Skin epidermis (tissue), 12 donors: ENCODE measurements around the gene METTL23.
"Not testable (repeated sequence)": the region's sequence is repeated elsewhere in the genome, so short reads cannot be mapped to it uniquely, and the experiment has no call there.

ENCODE experiments used
- H3K27ac ChIP-seq, 21 experiments: fragments of 200-600 bp; sonication (generic) in 11 of 21; one replicate each; pipeline ENCODE4 v1.5.0; 2020; ENCODE audit warnings: mild to moderate bottlenecking in 3 of 21, inconsistent platforms in 2 of 21, moderate library complexity in 2 of 21
- H3K4me3 ChIP-seq, 7 experiments: fragments of 200-600 bp; sonication (generic) in 2 of 7; one replicate each; pipeline ENCODE4 v1.5.0; 2020; ENCODE audit warnings: inconsistent platforms in 2 of 7, mild to moderate bottlenecking in 2 of 7, moderate library complexity in 1 of 7

Gene METTL23

GRCh38 chr17:76691379-76692191, 35.1 kb upstream of the METTL23 start:
- Histone ChIP-seq H3K4me3 (no peak overlapping the region), H3K27ac (no peak overlapping the region)

- H3K4me3 ChIP-seq = peak overlapping the region in 1 of 7 experiments; percentile 9
- H3K27ac ChIP-seq = peak overlapping the region in 2 of 21 experiments; percentile 6 to 49
Measured at GRCh38 chr17:76695059-76695831, 31.4 kb upstream of the METTL23 start.

- Histone ChIP-seq H3K4me3 (no peak overlapping the region), H3K27ac (peak overlapping the region in 6 of 21 experiments; percentile 3 to 54 (median 20))
Measured at GRCh38 chr17:76696763-76697701, 29.6 kb upstream of the METTL23 start.

- peak overlapping the region in 4 of 21 experiments; percentile 4 to 54 (median 34) for H3K27ac ChIP-seq
- no peak overlapping the region for H3K4me3 ChIP-seq
Measured at GRCh38 chr17:76697702-76698465, 28.8 kb upstream of the METTL23 start.

- H3K4me3 ChIP-seq = not testable (repeated sequence)
- peak overlapping the region in 3 of 21 experiments; percentile 4 to 54 (median 49) for H3K27ac ChIP-seq
Measured at GRCh38 chr17:76698466-76698977, 28.1 kb upstream of the METTL23 start.

GRCh38 chr17:76700270-76700616, 26.4 kb upstream of the METTL23 start:
- Histone ChIP-seq H3K4me3 (peak overlapping the region in 1 of 7 experiments; percentile 11), H3K27ac (peak overlapping the region in 13 of 21 experiments; percentile 43 to 76 (median 54))

- Histone ChIP-seq H3K27ac (peak overlapping the region in 14 of 21 experiments; percentile 43 to 76 (median 58)), H3K4me3 (peak overlapping the region in 1 of 7 experiments; percentile 11)
Measured at GRCh38 chr17:76700617-76701470, 25.8 kb upstream of the METTL23 start.

- Histone ChIP-seq H3K4me3 (no peak overlapping the region), H3K27ac (peak overlapping the region in 7 of 21 experiments; percentile 17 to 76 (median 61))
Measured at GRCh38 chr17:76701471-76701967, 25.1 kb upstream of the METTL23 start.

- H3K4me3 ChIP-seq = no peak overlapping the region
- H3K27ac ChIP-seq = peak overlapping the region in 1 of 21 experiments; percentile 76
Measured at GRCh38 chr17:76702076-76702475, 24.6 kb upstream of the METTL23 start.

GRCh38 chr17:76702941-76703637, 23.6 kb upstream of the METTL23 start:
- H3K27ac ChIP-seq = no peak overlapping the region
- H3K4me3 ChIP-seq = no peak overlapping the region

GRCh38 chr17:76704805-76705204, 21.8 kb upstream of the METTL23 start:
- Histone ChIP-seq H3K4me3 (no peak overlapping the region), H3K27ac (peak overlapping the region in 1 of 21 experiments; percentile 7)

- H3K4me3 ChIP-seq = no peak overlapping the region
- H3K27ac ChIP-seq = no peak overlapping the region
Measured at GRCh38 chr17:76706817-76707216, 19.8 kb upstream of the METTL23 start.

GRCh38 chr17:76707985-76708807, 18.4 kb upstream of the METTL23 start:
- peak overlapping the region in 11 of 21 experiments; percentile 38 to 95 (median 57) for H3K27ac ChIP-seq
- no peak overlapping the region for H3K4me3 ChIP-seq

- peak overlapping the region; percentile 52 to 65 (median 57) for H3K4me3 ChIP-seq
- peak overlapping the region in 20 of 21 experiments; percentile 38 to 95 (median 80) for H3K27ac ChIP-seq
Measured at GRCh38 chr17:76709077-76709950, 17.3 kb upstream of the METTL23 start.
